H9 (cell line): ENCODE results near the gene IGF2BP3. TPM values are rescaled to one million over a fixed set of nuclear protein-coding genes. Genes with fewer than 3 reads are reported as not detected.

Experiments used
- DNase-seq: peaks from one replicate; pipeline ENCODE4 v3.0.0-alpha.2; 2017
- H2AFZ ChIP-seq: one replicate; pipeline ENCODE4 v1.6.1; 2013; ENCODE audit warnings: mild to moderate bottlenecking, low read length, control low read depth, moderate library complexity
- H2AK5ac ChIP-seq: 2 replicates; pipeline ENCODE4 v1.6.1; 2013; ENCODE audit warnings: low read length, control low read depth, mixed read lengths; ENCODE audit not compliant: insufficient read length
- H2BK120ac ChIP-seq: one replicate; pipeline ENCODE4 v1.6.1; 2013; ENCODE audit warnings: low read depth, mild to moderate bottlenecking, low read length, control low read depth, inconsistent platforms; ENCODE audit not compliant: poor library complexity, severe bottlenecking
- H2BK12ac ChIP-seq: 2 replicates; pipeline ENCODE4 v1.6.1; 2013; ENCODE audit warnings: low read length, control low read depth, mixed read lengths, low read depth; ENCODE audit not compliant: insufficient read length
- H2BK15ac ChIP-seq: 2 replicates; pipeline ENCODE4 v1.6.1; 2013; ENCODE audit warnings: low read depth, low read length, control low read depth
- H2BK20ac ChIP-seq: one replicate; pipeline ENCODE4 v1.6.1; 2013; ENCODE audit warnings: low read depth, mild to moderate bottlenecking, low read length, control low read depth, inconsistent platforms; ENCODE audit not compliant: poor library complexity, severe bottlenecking
- H2BK5ac ChIP-seq: 2 replicates; pipeline ENCODE4 v1.6.1; 2013; ENCODE audit warnings: low read length, control low read depth, mixed read lengths; ENCODE audit not compliant: insufficient read length
- H3K14ac ChIP-seq: 2 replicates; pipeline ENCODE4 v1.6.1; 2013; ENCODE audit warnings: low read length, control low read depth; ENCODE audit not compliant: insufficient read depth
- H3K18ac ChIP-seq: 2 replicates; pipeline ENCODE4 v1.6.1; 2013; ENCODE audit warnings: low read depth, mild to moderate bottlenecking, mixed read lengths, low read length, control low read depth; ENCODE audit not compliant: insufficient read length
- H3K23ac ChIP-seq: 2 replicates; pipeline ENCODE4 v1.6.1; 2013; ENCODE audit warnings: low read length, control low read depth, mixed read lengths, low read depth; ENCODE audit not compliant: insufficient read length
- H3K23me2 ChIP-seq: 2 replicates; pipeline ENCODE4 v1.6.1; 2013; ENCODE audit warnings: low read depth, mild to moderate bottlenecking, mixed read lengths, low read length, control low read depth; ENCODE audit not compliant: insufficient read length, poor library complexity, severe bottlenecking
- H3K27ac ChIP-seq: 2 replicates; pipeline ENCODE4 v1.5.1; 2013; ENCODE audit warnings: low read length, control low read depth, mixed read lengths, low read depth; ENCODE audit not compliant: insufficient read length
- H3K27me3 ChIP-seq: 2 replicates; pipeline ENCODE4 v1.6.1; 2013; ENCODE audit warnings: low read length, control low read depth, inconsistent platforms; ENCODE audit not compliant: insufficient read depth
- H3K4ac ChIP-seq: 2 replicates; pipeline ENCODE4 v1.6.1; 2013; ENCODE audit warnings: low read depth, mild to moderate bottlenecking, control low read depth, inconsistent platforms, low read length, moderate library complexity
- H3K4me1 ChIP-seq: 2 replicates; pipeline ENCODE4 v1.6.1; 2013; ENCODE audit warnings: low read length, control low read depth, inconsistent platforms; ENCODE audit not compliant: insufficient read depth
- H3K4me2 ChIP-seq: 2 replicates; pipeline ENCODE4 v1.6.1; 2013; ENCODE audit warnings: low read length, control low read depth, mixed read lengths; ENCODE audit not compliant: insufficient read length, insufficient read depth
- H3K56ac ChIP-seq: 2 replicates; pipeline ENCODE4 v1.6.1; 2013; ENCODE audit warnings: low read depth, mild to moderate bottlenecking, mixed read lengths, low read length, control low read depth; ENCODE audit not compliant: insufficient read length
- H3K79me1 ChIP-seq: 2 replicates; pipeline ENCODE4 v1.6.1; 2013; ENCODE audit warnings: low read depth, mild to moderate bottlenecking, moderate library complexity, low read length, control low read depth, inconsistent platforms; ENCODE audit not compliant: insufficient read depth, poor library complexity, severe bottlenecking
- H3K79me2 ChIP-seq: 2 replicates; pipeline ENCODE4 v1.6.1; 2013; ENCODE audit warnings: low read length, control low read depth, inconsistent platforms; ENCODE audit not compliant: insufficient read depth
- H3K9ac ChIP-seq: 2 replicates; pipeline ENCODE4 v1.6.1; 2013; ENCODE audit warnings: low read length, control low read depth, mixed read lengths; ENCODE audit not compliant: insufficient read length; ENCODE audit errors: extremely low read depth
- H3K9me3 ChIP-seq: one replicate; pipeline ENCODE4 v1.6.1; 2013; ENCODE audit warnings: low read depth, low read length, inconsistent platforms; ENCODE audit not compliant: control insufficient read depth
- H3T11ph ChIP-seq: one replicate; pipeline ENCODE4 v1.6.1; 2013; ENCODE audit warnings: mild to moderate bottlenecking, low read length, control low read depth, inconsistent platforms
- H4K20me1 ChIP-seq: one replicate; pipeline ENCODE4 v1.6.1; 2013; ENCODE audit not compliant: control insufficient read depth, insufficient read length, insufficient read depth
- H4K5ac ChIP-seq: 2 replicates; pipeline ENCODE4 v1.6.1; 2013; ENCODE audit warnings: low read depth, mild to moderate bottlenecking, mixed read lengths, low read length, control low read depth; ENCODE audit not compliant: insufficient read length
- H4K8ac ChIP-seq: replicated peaks from 2 replicates; pipeline ENCODE4 v1.6.1; 2013; ENCODE audit warnings: low read length, control low read depth, mixed read lengths, low read depth; ENCODE audit not compliant: insufficient read length
- H4K91ac ChIP-seq: 2 replicates; pipeline ENCODE4 v1.6.1; 2013; ENCODE audit warnings: low read depth, mild to moderate bottlenecking, moderate library complexity, mixed read lengths, low read length, control low read depth; ENCODE audit not compliant: insufficient read length
- H3K27ac Mint-ChIP-seq, 3 experiments: 2 replicates in 2 of 3; 3 replicates in 1 of 3; pipeline ENCODE4 v1.8.0; 2020 to 2021; ENCODE audit warnings: mixed read lengths in 3 of 3, mild to moderate bottlenecking in 1 of 3, moderate library complexity in 1 of 3
- H3K27me3 Mint-ChIP-seq: 2 replicates; pipeline ENCODE4 v1.8.0; 2021; ENCODE audit warnings: low read depth, mild to moderate bottlenecking, moderate library complexity, mixed read lengths
- H3K36me3 Mint-ChIP-seq, 3 experiments: 2 replicates in 2 of 3; 3 replicates in 1 of 3; pipeline ENCODE4 v1.8.0; 2020 to 2021; ENCODE audit warnings: low read depth in 3 of 3, mixed read lengths in 3 of 3; ENCODE audit not compliant: insufficient read depth in 1 of 3
- H3K4me1 Mint-ChIP-seq, 2 experiments: 2 replicates each; pipeline ENCODE4 v1.8.0; 2020; ENCODE audit warnings: mixed read lengths in 2 of 2
- H3K4me3 Mint-ChIP-seq, 2 experiments: 2 replicates in 1 of 2; 3 replicates in 1 of 2; pipeline ENCODE4 v1.8.0; 2020 to 2021; ENCODE audit warnings: mild to moderate bottlenecking in 2 of 2, mixed read lengths in 2 of 2, moderate library complexity in 1 of 2
- H3K9me3 Mint-ChIP-seq, 2 experiments: 2 replicates in 1 of 2; 3 replicates in 1 of 2; pipeline ENCODE4 v1.8.0; 2020; ENCODE audit warnings: mild to moderate bottlenecking in 2 of 2, mixed read lengths in 2 of 2, moderate library complexity in 1 of 2
- WGBS: extraction: QIAGEN DNeasy Blood & Tissue Kit; methylation state at CpG from one replicate; pipeline ENCODE4 v1.1.7; 2013; ENCODE audit warnings: missing lambda C conversion rate, low lambda C conversion rate, mixed read lengths; ENCODE audit not compliant: insufficient read length; ENCODE audit errors: extremely low coverage; 5-methylcytosine and 5-hydroxymethylcytosine counted together
- total RNA-seq: library from RNA; stranded (reverse); gene quantifications from 2 replicates; pipeline ENCODE4 v1.2.1, GENCODE V29; 2021
- TF ChIP-seq, protein P1 (sequence below): fragments of 200-600 bp; sonication (generic); conservative IDR thresholded peaks from 3 replicates; pipeline ENCODE4 v1.8.0; 2021; ENCODE audit warnings: antibody characterized with exemption, mild to moderate bottlenecking

IGF2BP3 gene
- total RNA-seq, 1 experiment from 2014 or later = 197 TPM

DNA sequence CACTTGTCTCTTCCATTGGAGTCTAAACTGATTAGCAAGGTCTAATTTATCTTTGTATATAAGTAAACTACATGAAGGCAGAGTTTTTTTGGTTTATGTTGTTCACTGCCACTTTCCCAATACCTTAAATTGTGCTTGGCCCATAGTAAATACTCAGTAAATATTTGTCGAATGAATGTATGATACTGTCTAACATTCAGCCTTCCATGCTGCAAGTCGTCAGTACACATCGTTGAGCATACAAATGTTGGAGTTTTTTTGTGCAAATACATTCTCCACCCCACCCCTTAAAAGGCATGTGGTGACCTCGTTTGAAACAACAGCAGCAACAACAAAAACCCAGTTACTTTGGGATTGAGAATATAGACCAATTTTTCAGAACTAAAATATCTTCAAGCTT is 17.4 kb upstream of the IGF2BP3 start:
- Histone ChIP-seq H3K9me3 (no peaks in the 10 kb centered on the region), H3K4ac (no peak overlapping the region), H3K27me3 (no peaks in the 10 kb centered on the region), H3K23me2 (no peaks in the 10 kb centered on the region), H3K27ac (no peak overlapping the region), H3K56ac (no peak overlapping the region), H4K8ac (no peak overlapping the region), H3K18ac (no peak overlapping the region), H4K20me1 (no peaks in the 10 kb centered on the region), H2BK15ac (no peak overlapping the region), H2BK120ac (no peak overlapping the region), H2BK20ac (no peak overlapping the region), H3K23ac (no peak overlapping the region), H3K79me1 (no peaks in the 10 kb centered on the region), H3K4me2 (no peak overlapping the region), H3T11ph (no peak overlapping the region), H4K91ac (no peak overlapping the region), H3K4me1 (no peaks in the 10 kb centered on the region), H4K5ac (no peak overlapping the region), H2BK12ac (no peak overlapping the region), H2AFZ (no peak overlapping the region), H3K9ac (no peak overlapping the region), H3K14ac (no peak overlapping the region), H2BK5ac (no peak overlapping the region), H3K79me2 (no peaks in the 10 kb centered on the region), H2AK5ac (no peak overlapping the region)
- no peaks in the 10 kb centered on the region for H3K27me3 Mint-ChIP-seq
- no peaks in the 10 kb centered on the region; a peak in 2 of 7 replicates for H3K36me3 Mint-ChIP-seq
- no CpG with 5 or more reads among the region's 4 CpGs for WGBS
- no peak overlapping the region for H3K4me3 Mint-ChIP-seq
- TF ChIP-seq, protein P1, sequence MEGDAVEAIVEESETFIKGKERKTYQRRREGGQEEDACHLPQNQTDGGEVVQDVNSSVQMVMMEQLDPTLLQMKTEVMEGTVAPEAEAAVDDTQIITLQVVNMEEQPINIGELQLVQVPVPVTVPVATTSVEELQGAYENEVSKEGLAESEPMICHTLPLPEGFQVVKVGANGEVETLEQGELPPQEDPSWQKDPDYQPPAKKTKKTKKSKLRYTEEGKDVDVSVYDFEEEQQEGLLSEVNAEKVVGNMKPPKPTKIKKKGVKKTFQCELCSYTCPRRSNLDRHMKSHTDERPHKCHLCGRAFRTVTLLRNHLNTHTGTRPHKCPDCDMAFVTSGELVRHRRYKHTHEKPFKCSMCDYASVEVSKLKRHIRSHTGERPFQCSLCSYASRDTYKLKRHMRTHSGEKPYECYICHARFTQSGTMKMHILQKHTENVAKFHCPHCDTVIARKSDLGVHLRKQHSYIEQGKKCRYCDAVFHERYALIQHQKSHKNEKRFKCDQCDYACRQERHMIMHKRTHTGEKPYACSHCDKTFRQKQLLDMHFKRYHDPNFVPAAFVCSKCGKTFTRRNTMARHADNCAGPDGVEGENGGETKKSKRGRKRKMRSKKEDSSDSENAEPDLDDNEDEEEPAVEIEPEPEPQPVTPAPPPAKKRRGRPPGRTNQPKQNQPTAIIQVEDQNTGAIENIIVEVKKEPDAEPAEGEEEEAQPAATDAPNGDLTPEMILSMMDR = no peak
- no peak overlapping the region; a peak in 3 of 7 replicates for H3K27ac Mint-ChIP-seq
- H3K4me1 Mint-ChIP-seq = peaks cover 9 to 20% of the 10 kb centered on the region in 2 experiments
- no peak for DNase-seq
- H3K9me3 Mint-ChIP-seq = no peaks in the 10 kb centered on the region
